BE2C (cell line): ENCODE results near the gene USP48.

ENCODE experiments used
- DNase-seq: peaks from one replicate; pipeline ENCODE4 v3.0.0-alpha.2; 2020
- H3K27me3 ChIP-seq: fragments of 250-450 bp; sonication (Bioruptor Pico); 2 replicates; pipeline ENCODE4 v1.5.1; 2020; ENCODE audit warnings: mild to moderate bottlenecking
- H3K36me3 ChIP-seq: fragments of 250-450 bp; sonication (Bioruptor Pico); 2 replicates; pipeline ENCODE4 v1.5.1; 2020; ENCODE audit warnings: mild to moderate bottlenecking
- H3K4me1 ChIP-seq: fragments of 250-450 bp; sonication (Bioruptor Pico); 2 replicates; pipeline ENCODE4 v1.5.1; 2020
- H3K4me3 ChIP-seq: 2 replicates; pipeline ENCODE4 v1.5.1; 2011; ENCODE audit warnings: low read depth, low read length
- H3K9me3 ChIP-seq: fragments of 250-450 bp; sonication (Bioruptor Pico); 2 replicates; pipeline ENCODE4 v1.5.1; 2020
- CTCF ChIP-seq: IDR thresholded peaks from 2 replicates; pipeline ENCODE4 v1.5.1; 2012; ENCODE audit warnings: mild to moderate bottlenecking, low read depth, low read length

USP48 gene

DNA sequence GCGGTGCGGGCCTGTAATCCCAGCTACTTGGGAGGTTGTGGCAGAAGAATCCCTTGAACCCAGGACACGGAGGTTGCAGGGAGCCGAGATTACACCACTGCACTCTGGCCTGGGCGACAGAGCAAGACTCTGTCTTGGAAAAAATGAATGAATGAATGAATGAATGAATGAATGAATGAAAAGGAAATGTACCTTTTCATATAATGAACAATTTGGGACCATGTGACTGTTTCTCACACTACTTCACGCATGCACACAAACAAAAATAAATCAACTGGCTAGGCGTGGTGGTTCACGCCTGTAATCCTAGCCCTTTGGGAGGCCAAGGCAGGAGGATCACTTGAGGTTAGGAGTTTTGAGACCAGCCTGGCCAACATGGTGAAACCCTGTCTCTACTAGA, 24.3 kb downstream of the USP48 start:
- Histone ChIP-seq H3K9me3 (no peaks in the 10 kb centered on the region), H3K4me3 (no peak overlapping the region), H3K36me3 (no peaks in the 10 kb centered on the region), H3K27me3 (no peaks in the 10 kb centered on the region), H3K4me1 (no peaks in the 10 kb centered on the region)
- TF ChIP-seq CTCF = no peak
- no peak for DNase-seq

- TF ChIP-seq CTCF = no peak
- Histone ChIP-seq H3K4me1 (no peaks in the 10 kb centered on the region), H3K4me3 (no peak overlapping the region), H3K9me3 (no peaks in the 10 kb centered on the region), H3K27me3 (no peaks in the 10 kb centered on the region), H3K36me3 (no peaks in the 10 kb centered on the region)
- DNase-seq = no peak
Measured at GRCh38 chr1:21756393-21757089, 26.4 kb downstream of the USP48 start.

- Histone ChIP-seq H3K4me3 (no peak overlapping the region), H3K9me3 (no peaks in the 10 kb centered on the region), H3K27me3 (no peaks in the 10 kb centered on the region), H3K36me3 (no peaks in the 10 kb centered on the region), H3K4me1 (no peaks in the 10 kb centered on the region)
- DNase-seq = no peak
- TF ChIP-seq CTCF = no peak
Measured at GRCh38 chr1:21755067-21755466, 27.9 kb downstream of the USP48 start.

DNA sequence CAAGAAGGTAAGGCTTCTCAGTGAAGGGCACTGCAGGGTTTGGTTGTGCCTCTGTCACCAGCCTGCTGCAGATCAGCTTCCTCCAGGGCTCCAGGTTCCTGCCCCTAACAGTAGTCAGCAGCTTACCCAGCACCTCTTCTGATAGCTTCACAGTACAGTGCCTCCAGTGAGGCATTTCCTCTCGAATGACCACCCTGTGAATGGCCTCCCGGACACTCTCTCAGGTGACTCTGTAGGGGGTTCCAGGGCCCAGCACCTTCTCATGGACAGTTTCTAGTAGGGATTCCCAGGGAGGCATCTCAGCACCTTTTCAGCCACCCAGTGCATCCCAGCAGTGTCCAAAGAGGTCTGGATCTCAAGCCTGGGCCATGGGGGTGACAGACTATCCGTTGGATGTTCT, 28.4 kb downstream of the USP48 start:
- Histone ChIP-seq H3K36me3 (no peaks in the 10 kb centered on the region), H3K4me3 (no peak overlapping the region), H3K27me3 (no peaks in the 10 kb centered on the region), H3K4me1 (no peaks in the 10 kb centered on the region), H3K9me3 (no peaks in the 10 kb centered on the region)
- DNase-seq = no peak
- TF ChIP-seq CTCF = no peak

- Histone ChIP-seq H3K4me1 (no peaks in the 10 kb centered on the region), H3K36me3 (no peaks in the 10 kb centered on the region), H3K4me3 (no peak overlapping the region), H3K9me3 (no peaks in the 10 kb centered on the region), H3K27me3 (no peaks in the 10 kb centered on the region)
- no peak for DNase-seq
- no peak for TF ChIP-seq CTCF
Measured at GRCh38 chr1:21752186-21752585, 30.8 kb downstream of the USP48 start.

DNA sequence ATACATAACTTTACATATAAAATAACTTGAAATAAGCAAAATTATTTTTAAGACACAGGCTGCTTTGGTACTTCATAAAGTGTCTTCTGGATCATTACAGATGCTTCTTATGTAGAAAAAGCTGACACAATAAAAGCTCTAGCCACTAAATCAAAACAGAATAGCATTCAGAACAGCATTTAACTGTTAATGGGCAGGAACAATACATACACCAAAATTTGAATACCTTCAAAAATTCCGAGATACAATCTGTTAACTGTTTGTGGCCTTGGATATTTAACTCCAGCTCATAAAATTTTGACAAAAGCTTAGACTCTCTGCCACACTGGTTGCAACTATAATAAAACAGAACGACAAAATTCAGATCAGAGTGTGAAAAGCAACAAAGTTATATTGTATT, 31.7 kb downstream of the USP48 start:
- TF ChIP-seq CTCF = no peak
- H3K36me3 ChIP-seq = no peaks in the 10 kb centered on the region
- no peaks in the 10 kb centered on the region for H3K4me1 ChIP-seq
- H3K4me3 ChIP-seq = no peak overlapping the region
- no peaks in the 10 kb centered on the region for H3K9me3 ChIP-seq
- DNase-seq = no peak
- H3K27me3 ChIP-seq = no peaks in the 10 kb centered on the region
